ENCODE results near the gene IAPP. TPM values are rescaled to one million over a fixed set of nuclear protein-coding genes. Genes with fewer than 3 reads are reported as not detected.

Gene IAPP
- total RNA-seq, 4 donors from 2014 or later: not detected

DNA sequence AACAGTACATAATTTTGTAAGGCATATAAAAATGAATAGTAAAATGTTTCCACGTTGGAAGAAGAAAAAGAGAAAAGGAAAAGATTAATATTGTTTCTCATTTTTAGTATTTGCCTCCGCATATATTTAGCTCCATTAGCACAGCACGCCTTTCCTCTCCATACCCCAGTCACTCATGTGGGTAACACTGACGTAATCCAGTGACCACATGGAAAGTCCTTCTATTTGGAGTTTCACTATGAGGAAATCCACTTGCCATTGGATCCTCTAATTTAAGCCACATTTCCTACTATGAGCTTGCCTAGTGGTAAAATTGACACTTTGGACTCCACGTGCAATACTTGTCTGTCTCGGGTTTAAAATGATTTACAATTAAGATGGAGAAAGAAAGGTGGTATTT is 32.3 kb upstream of the IAPP start:
- Histone ChIP-seq H3K4me1 (no peaks in the 10 kb centered on the region), H3K9me3 (no peaks in the 10 kb centered on the region), H3K4me3 (no peak overlapping the region), H3K36me3 (no peaks in the 10 kb centered on the region), H3K27ac (no peak overlapping the region), H3K27me3 (no peaks in the 10 kb centered on the region)
- DNase-seq: no peak
- TF ChIP-seq, protein P1, sequence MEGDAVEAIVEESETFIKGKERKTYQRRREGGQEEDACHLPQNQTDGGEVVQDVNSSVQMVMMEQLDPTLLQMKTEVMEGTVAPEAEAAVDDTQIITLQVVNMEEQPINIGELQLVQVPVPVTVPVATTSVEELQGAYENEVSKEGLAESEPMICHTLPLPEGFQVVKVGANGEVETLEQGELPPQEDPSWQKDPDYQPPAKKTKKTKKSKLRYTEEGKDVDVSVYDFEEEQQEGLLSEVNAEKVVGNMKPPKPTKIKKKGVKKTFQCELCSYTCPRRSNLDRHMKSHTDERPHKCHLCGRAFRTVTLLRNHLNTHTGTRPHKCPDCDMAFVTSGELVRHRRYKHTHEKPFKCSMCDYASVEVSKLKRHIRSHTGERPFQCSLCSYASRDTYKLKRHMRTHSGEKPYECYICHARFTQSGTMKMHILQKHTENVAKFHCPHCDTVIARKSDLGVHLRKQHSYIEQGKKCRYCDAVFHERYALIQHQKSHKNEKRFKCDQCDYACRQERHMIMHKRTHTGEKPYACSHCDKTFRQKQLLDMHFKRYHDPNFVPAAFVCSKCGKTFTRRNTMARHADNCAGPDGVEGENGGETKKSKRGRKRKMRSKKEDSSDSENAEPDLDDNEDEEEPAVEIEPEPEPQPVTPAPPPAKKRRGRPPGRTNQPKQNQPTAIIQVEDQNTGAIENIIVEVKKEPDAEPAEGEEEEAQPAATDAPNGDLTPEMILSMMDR (IDR thresholded peaks at IDR 0.05): no peak
- TF ChIP-seq POLR2A (IDR thresholded peaks at IDR 0.05): no peak
- WGBS, 2 donors: 64 to 76% methylated on average over 6 of the region's 6 CpGs
- intact Hi-C loops (cut with DNase I): no loop called here

DNA sequence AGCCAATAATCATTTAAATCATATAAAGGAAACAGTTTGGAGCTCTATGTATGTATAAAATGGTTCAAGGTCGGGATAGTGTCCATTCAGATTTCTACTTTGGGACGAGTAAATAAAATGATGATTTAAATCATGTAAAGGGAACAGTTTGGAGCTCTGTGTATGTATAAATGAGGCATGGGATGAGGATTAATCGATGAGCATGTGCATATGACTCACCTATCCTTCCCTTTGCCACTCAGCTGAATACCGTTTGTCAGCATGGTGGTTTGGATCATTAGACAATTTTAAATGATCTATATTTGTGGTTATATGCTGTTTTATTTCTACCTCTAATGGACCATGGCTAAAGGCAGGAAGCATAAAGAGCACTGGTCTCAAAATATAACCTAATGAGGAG is 30.9 kb upstream of the IAPP start:
- no peak for DNase-seq
- WGBS, 2 donors: 64 to 69% methylated on average over 4 of the region's 4 CpGs
- no peaks in the 10 kb centered on the region for H3K27me3 ChIP-seq
- no peak overlapping the region for H3K4me3 ChIP-seq
- H3K27ac ChIP-seq: no peak overlapping the region
- no peaks in the 10 kb centered on the region for H3K9me3 ChIP-seq
- no peak for TF ChIP-seq POLR2A (IDR thresholded peaks at IDR 0.05)
- TF ChIP-seq, protein P1 (IDR thresholded peaks at IDR 0.05): no peak
- intact Hi-C loops (cut with DNase I): no loop called here
- H3K36me3 ChIP-seq: no peaks in the 10 kb centered on the region
- no peaks in the 10 kb centered on the region for H3K4me1 ChIP-seq

DNA sequence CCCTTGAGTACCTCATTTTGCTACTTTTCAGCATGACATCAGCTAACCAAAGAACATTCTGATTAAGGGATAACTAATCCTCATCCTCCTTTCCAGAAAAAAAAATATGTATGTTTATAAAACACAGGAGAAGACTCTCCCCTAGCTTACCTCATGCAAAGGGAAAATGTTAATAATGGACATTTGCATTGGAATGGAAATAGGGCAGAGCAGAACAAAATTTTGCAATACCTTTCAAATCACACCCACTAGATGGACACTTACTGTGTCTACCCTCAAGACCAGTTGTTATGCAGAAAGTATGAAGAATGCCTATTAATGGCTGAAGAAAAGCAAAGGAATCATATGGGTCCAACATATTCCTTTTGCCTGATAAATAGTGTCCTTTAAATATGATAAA is 29.1 kb upstream of the IAPP start:
- H3K27me3 ChIP-seq: no peaks in the 10 kb centered on the region
- H3K4me1 ChIP-seq: no peaks in the 10 kb centered on the region
- DNase-seq: no peak
- intact Hi-C loops (cut with DNase I): no loop called here
- no peak for TF ChIP-seq POLR2A (IDR thresholded peaks at IDR 0.05)
- TF ChIP-seq, protein P1 (IDR thresholded peaks at IDR 0.05): no peak
- H3K9me3 ChIP-seq: no peaks in the 10 kb centered on the region
- no peak overlapping the region for H3K27ac ChIP-seq
- no peak overlapping the region for H3K4me3 ChIP-seq
- no peaks in the 10 kb centered on the region for H3K36me3 ChIP-seq

DNA sequence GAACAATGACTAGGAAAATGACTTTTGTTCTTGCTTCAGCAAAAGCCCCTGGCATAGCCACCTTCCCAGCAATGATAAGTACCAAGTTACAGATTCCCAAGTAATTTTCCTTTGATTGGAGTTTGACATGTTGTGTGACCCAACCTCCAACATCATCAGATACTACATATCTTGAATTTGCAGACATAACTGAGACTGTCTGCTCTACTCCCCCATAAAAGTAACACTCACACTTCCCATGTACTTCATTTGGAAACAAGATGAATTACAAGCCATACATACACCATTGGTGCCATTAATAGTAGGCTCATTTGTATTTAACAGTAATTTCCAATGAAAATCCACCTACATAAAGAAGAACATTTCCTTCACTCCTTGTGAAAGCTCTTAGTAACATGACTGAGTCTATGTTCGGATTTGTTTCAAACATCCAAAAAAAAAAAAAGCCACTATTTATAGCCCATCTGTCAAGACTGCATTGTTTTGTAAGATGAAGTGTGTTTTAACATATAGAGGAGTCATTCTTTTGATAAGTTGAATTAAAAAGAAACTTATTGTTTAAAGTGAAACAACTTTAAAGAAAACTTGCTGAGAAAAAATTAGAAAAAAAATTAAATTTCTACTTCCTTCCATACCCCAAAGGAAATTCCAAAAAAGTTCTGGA is 26.0 kb upstream of the IAPP start:
- Histone ChIP-seq H3K9me3 (no peaks in the 10 kb centered on the region), H3K27me3 (no peaks in the 10 kb centered on the region), H3K4me1 (no peaks in the 10 kb centered on the region), H3K36me3 (no peaks in the 10 kb centered on the region), H3K4me3 (no peak overlapping the region), H3K27ac (no peak overlapping the region)
- TF ChIP-seq, protein P1 (IDR thresholded peaks at IDR 0.05): no peak
- TF ChIP-seq POLR2A (IDR thresholded peaks at IDR 0.05): no peak
- WGBS, 2 donors: 11 to 28% methylated on average over 1 of the region's 1 CpG
- no peak for DNase-seq
- intact Hi-C loops (cut with DNase I): no loop called here

DNA sequence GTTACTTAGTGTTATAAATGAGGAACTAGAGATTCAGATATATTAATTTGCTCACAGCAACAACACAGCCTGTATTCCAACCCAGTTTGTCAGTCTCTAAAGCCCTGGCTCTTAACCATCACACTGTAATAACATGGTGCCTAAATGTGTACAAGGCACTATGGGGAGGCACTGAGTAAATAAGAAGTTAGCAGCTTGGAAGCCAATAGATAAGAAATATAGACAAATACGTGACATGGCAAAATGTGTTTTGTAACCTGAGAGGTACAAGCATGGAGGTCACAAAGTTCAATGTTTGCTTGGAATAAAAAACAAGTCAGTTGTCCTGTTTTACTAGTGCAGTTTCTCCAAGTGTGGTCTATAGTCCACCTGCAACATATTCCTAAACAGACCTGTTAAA is 21.7 kb upstream of the IAPP start:
- H3K36me3 ChIP-seq: no peaks in the 10 kb centered on the region
- no peak for DNase-seq
- no peaks in the 10 kb centered on the region for H3K27me3 ChIP-seq
- no peak overlapping the region for H3K27ac ChIP-seq
- H3K4me1 ChIP-seq: no peaks in the 10 kb centered on the region
- H3K9me3 ChIP-seq: no peaks in the 10 kb centered on the region
- 43 to 50% methylated on average over 1 of the region's 1 CpG for WGBS, 2 donors
- intact Hi-C loops (cut with DNase I): no loop called here
- no peak overlapping the region for H3K4me3 ChIP-seq
- TF ChIP-seq POLR2A (IDR thresholded peaks at IDR 0.05): no peak
- TF ChIP-seq, protein P1 (IDR thresholded peaks at IDR 0.05): no peak
